MM.1S (cell line): ENCODE results near the gene WDR72.

Experiments
- DNase-seq: peaks from one replicate; pipeline ENCODE4 v3.0.0-alpha.2; 2015
- H2AFZ ChIP-seq: fragments of 300-600 bp; sonication (generic); 2 replicates; pipeline ENCODE4 v1.6.0; 2016; ENCODE audit warnings: antibody characterized with exemption, low read length
- H3F3A ChIP-seq: fragments of 300-600 bp; sonication (generic); 2 replicates; pipeline ENCODE4 v1.6.1; 2016; ENCODE audit warnings: mild to moderate bottlenecking, antibody characterized with exemption, low read length, moderate library complexity, mixed read lengths; ENCODE audit not compliant: insufficient read depth
- H3K27ac ChIP-seq: fragments of 300-600 bp; sonication (generic); 2 replicates; pipeline ENCODE4 v1.5.1; 2016; ENCODE audit warnings: mild to moderate bottlenecking, low read length
- H3K27me3 ChIP-seq: fragments of 300-600 bp; sonication (generic); replicated peaks from 2 replicates; pipeline ENCODE4 v1.6.0; 2016; ENCODE audit warnings: low read length; ENCODE audit not compliant: insufficient read depth
- H3K36me3 ChIP-seq: fragments of 300-600 bp; sonication (generic); replicated peaks from 2 replicates; pipeline ENCODE4 v1.6.1; 2016; ENCODE audit warnings: mild to moderate bottlenecking, low read length, mixed read lengths; ENCODE audit not compliant: insufficient read depth
- H3K4me1 ChIP-seq: fragments of 300-600 bp; sonication (generic); 2 replicates; pipeline ENCODE4 v1.6.1; 2016; ENCODE audit warnings: low read length, mixed read lengths
- H3K4me2 ChIP-seq: fragments of 300-600 bp; sonication (generic); 2 replicates; pipeline ENCODE4 v1.6.0; 2016; ENCODE audit warnings: low read depth, low read length
- H3K4me3 ChIP-seq: fragments of 300-600 bp; sonication (generic); 2 replicates; pipeline ENCODE4 v1.5.1; 2016; ENCODE audit warnings: low read length, mixed read lengths
- H3K79me2 ChIP-seq: fragments of 300-600 bp; sonication (generic); 2 replicates; pipeline ENCODE4 v1.6.1; 2016; ENCODE audit warnings: mixed run types, low read length, mixed read lengths
- H3K9ac ChIP-seq: fragments of 300-600 bp; sonication (generic); 2 replicates; pipeline ENCODE4 v1.6.1; 2016; ENCODE audit warnings: low read length, mixed read lengths
- H3K9me2 ChIP-seq: fragments of 300-600 bp; sonication (generic); replicated peaks from 2 replicates; pipeline ENCODE4 v1.6.1; 2016; ENCODE audit warnings: mild to moderate bottlenecking, low read length, mixed read lengths; ENCODE audit not compliant: insufficient read depth
- H3K9me3 ChIP-seq: fragments of 300-600 bp; sonication (generic); replicated peaks from 2 replicates; pipeline ENCODE4 v1.6.1; 2016; ENCODE audit warnings: mild to moderate bottlenecking, low read length, mixed read lengths; ENCODE audit not compliant: insufficient read depth
- H4K20me1 ChIP-seq: fragments of 300-600 bp; sonication (generic); 2 replicates; pipeline ENCODE4 v1.6.1; 2016; ENCODE audit warnings: mild to moderate bottlenecking, low read length, moderate library complexity, mixed read lengths; ENCODE audit not compliant: insufficient read depth
- CTCF ChIP-seq: fragments of 300-600 bp; sonication (generic); IDR thresholded peaks from 2 replicates; pipeline ENCODE4 v1.5.1; 2016; ENCODE audit warnings: antibody characterized with exemption, low read length, mixed read lengths
- EZH2 ChIP-seq: fragments of 300-600 bp; sonication (generic); optimal IDR thresholded peaks from 2 replicates; pipeline ENCODE3; 2017; ENCODE audit warnings: low read depth, mild to moderate bottlenecking, antibody characterized with exemption, low read length, mixed read lengths
- EZH2phosphoT487 ChIP-seq: fragments of 300-600 bp; sonication (generic); IDR thresholded peaks from 2 replicates; pipeline ENCODE4 v1.6.1; 2018; ENCODE audit warnings: antibody characterized with exemption, low read length

WDR72 gene

GRCh38 chr15:53675832-53676231, 83.6 kb downstream of the WDR72 start:
- Histone ChIP-seq H3K27me3 (no peaks in the 10 kb centered on the region), H3K4me2 (no peak overlapping the region), H2AFZ (no peak overlapping the region), H4K20me1 (no peaks in the 10 kb centered on the region), H3F3A (no peaks in the 10 kb centered on the region), H3K9me3 (no peaks in the 10 kb centered on the region), H3K27ac (no peak overlapping the region), H3K36me3 (no peaks in the 10 kb centered on the region), H3K9ac (no peak overlapping the region), H3K4me1 (no peaks in the 10 kb centered on the region), H3K9me2 (no peaks in the 10 kb centered on the region), H3K79me2 (no peaks in the 10 kb centered on the region), H3K4me3 (no peak overlapping the region)
- no peak for DNase-seq
- TF ChIP-seq CTCF (no peak), EZH2phosphoT487 (no peak), EZH2 (no peak)

DNA sequence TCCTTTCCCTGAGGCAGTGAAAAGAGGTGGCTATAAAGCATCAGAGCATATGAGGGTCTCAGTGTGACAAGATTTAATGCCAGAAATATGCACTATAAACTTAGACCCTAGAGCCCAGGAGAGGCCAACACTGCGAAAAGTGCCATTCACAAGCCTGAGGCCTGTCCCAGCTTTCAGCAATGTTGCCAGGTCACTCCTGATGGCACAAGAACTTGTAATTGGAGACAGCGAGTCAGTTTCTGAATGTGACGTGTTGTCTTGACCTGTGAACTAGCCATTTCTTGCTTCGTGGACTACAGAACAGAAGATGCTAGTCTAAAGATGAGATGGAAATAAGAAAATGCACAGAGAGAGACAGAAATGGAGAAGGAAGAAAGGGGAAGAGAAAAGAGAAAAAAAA, 87.9 kb downstream of the WDR72 start:
- Histone ChIP-seq H3K36me3 (no peaks in the 10 kb centered on the region), H2AFZ (no peak overlapping the region), H3K9ac (no peak overlapping the region), H3K9me2 (no peaks in the 10 kb centered on the region), H3K4me1 (no peaks in the 10 kb centered on the region), H3K4me2 (no peak overlapping the region), H3F3A (no peaks in the 10 kb centered on the region), H4K20me1 (no peaks in the 10 kb centered on the region), H3K79me2 (no peaks in the 10 kb centered on the region), H3K9me3 (no peaks in the 10 kb centered on the region), H3K27me3 (no peaks in the 10 kb centered on the region), H3K27ac (no peak overlapping the region), H3K4me3 (no peak overlapping the region)
- DNase-seq = no peak
- TF ChIP-seq EZH2phosphoT487 (no peak), EZH2 (no peak)

GRCh38 chr15:53670701-53671100, 88.8 kb downstream of the WDR72 start:
- Histone ChIP-seq H3K79me2 (no peaks in the 10 kb centered on the region), H3K4me2 (no peak overlapping the region), H2AFZ (no peak overlapping the region), H3K27ac (no peak overlapping the region), H3F3A (no peaks in the 10 kb centered on the region), H3K4me3 (no peak overlapping the region), H4K20me1 (no peaks in the 10 kb centered on the region), H3K9me3 (no peaks in the 10 kb centered on the region), H3K27me3 (no peaks in the 10 kb centered on the region), H3K9me2 (no peaks in the 10 kb centered on the region), H3K4me1 (no peaks in the 10 kb centered on the region), H3K36me3 (no peaks in the 10 kb centered on the region), H3K9ac (no peak overlapping the region)
- DNase-seq = no peak
- TF ChIP-seq CTCF = no peak
- no peak for TF ChIP-seq EZH2
- no peak for TF ChIP-seq EZH2phosphoT487

DNA sequence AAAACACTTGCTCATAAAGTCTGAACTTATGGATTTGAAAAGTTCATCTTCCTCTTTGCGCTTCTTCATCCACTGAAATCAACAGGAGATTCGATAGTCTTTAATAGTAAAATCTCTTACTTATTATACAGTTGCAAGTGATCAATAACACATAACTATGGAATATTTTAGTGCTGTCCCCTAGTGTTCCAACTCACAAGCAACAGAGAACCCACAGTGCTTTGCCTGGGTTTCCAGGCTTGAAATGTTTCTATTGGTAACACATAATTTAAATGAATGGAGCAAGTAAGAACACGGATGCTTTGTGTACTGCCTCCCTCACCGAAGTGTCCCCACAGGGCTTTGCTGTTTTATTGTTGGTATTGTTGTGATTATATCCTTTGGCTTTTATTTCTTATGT, 93.5 kb downstream of the WDR72 start:
- H3K27me3 ChIP-seq = no peaks in the 10 kb centered on the region
- H3K9me2 ChIP-seq = no peaks in the 10 kb centered on the region
- no peaks in the 10 kb centered on the region for H3K36me3 ChIP-seq
- no peaks in the 10 kb centered on the region for H4K20me1 ChIP-seq
- H3K4me1 ChIP-seq = no peaks in the 10 kb centered on the region
- H3K4me3 ChIP-seq = no peak overlapping the region
- no peak overlapping the region for H3K9ac ChIP-seq
- no peak for DNase-seq
- no peaks in the 10 kb centered on the region for H3K79me2 ChIP-seq
- H3F3A ChIP-seq = no peaks in the 10 kb centered on the region
- no peak for TF ChIP-seq EZH2phosphoT487
- no peak for TF ChIP-seq CTCF
- no peak for TF ChIP-seq EZH2
- no peak overlapping the region for H2AFZ ChIP-seq
- no peak overlapping the region for H3K4me2 ChIP-seq
- no peak overlapping the region for H3K27ac ChIP-seq
- H3K9me3 ChIP-seq = no peaks in the 10 kb centered on the region
